SK-N-SH (cell line): ENCODE results near the gene SLC24A5. TPM values are rescaled to one million over a fixed set of nuclear protein-coding genes. Genes with fewer than 3 reads are reported as not detected.
A peak's percentile ranks its signal among the peaks of the same experiment; 100 is the strongest.

Experiments used
- CTCF ChIA-PET: fragments of 300-600, 350-600 bp; formaldehyde crosslinking; extraction: SDS; loops from one replicate; lab custom pipeline; 2021; lab: Yijun Ruan, JAX
- POLR2A ChIA-PET: fragments of 350-600 bp; sonication (Branson Sonifier 250); formaldehyde crosslinking; extraction: SDS; loops from one replicate; lab custom pipeline; 2020; ENCODE audit warnings: antibody characterized with exemption, inconsistent platforms; lab: Yijun Ruan, JAX
- DNase-seq: peaks from one replicate; pipeline ENCODE4 v3.0.0; 2012
- H2AFZ ChIP-seq: fragments of 200-600 bp; sonication (generic); 2 replicates; pipeline ENCODE4 v1.8.1; 2016; ENCODE audit warnings: antibody characterized with exemption, mild to moderate bottlenecking, low read depth
- H3F3A ChIP-seq: fragments of 200-600 bp; sonication (generic); replicated peaks from 2 replicates; pipeline ENCODE3; 2016; ENCODE audit warnings: antibody characterized with exemption, mild to moderate bottlenecking; ENCODE audit not compliant: insufficient read depth
- H3K27ac ChIP-seq, 2 experiments: fragments of 200-500 bp in 1 of 2; fragments of 200-600 bp in 1 of 2; sonication (Bioruptor generic) in 1 of 2; sonication (generic), shearing (Covaris generic) in 1 of 2; 2 replicates each; pipeline versions ENCODE4 v1.5.1 to v1.6.1; 2014 to 2016; ENCODE audit warnings: low read depth in 2 of 2, inconsistent platforms in 1 of 2, low read length in 1 of 2, mild to moderate bottlenecking in 1 of 2, mixed read lengths in 1 of 2
- H3K27me3 ChIP-seq: fragments of 200-600 bp; sonication (generic), shearing (Covaris generic); 2 replicates; pipeline ENCODE4 v1.6.1; 2016; ENCODE audit warnings: mixed run types; ENCODE audit not compliant: insufficient read depth
- H3K36me3 ChIP-seq, 2 experiments: fragments of 200-500 bp in 1 of 2; fragments of 200-600 bp in 1 of 2; sonication (Bioruptor generic) in 1 of 2; sonication (generic) in 1 of 2; replicated peaks in 1 of 2; 2 replicates each; pipeline versions ENCODE3 to v1.5.1; 2014 to 2016; ENCODE audit warnings: low read length in 1 of 2, mild to moderate bottlenecking in 1 of 2; ENCODE audit not compliant: insufficient read depth in 2 of 2, control insufficient read depth in 1 of 2
- H3K4me1 ChIP-seq, 2 experiments: fragments of 200-500 bp in 1 of 2; fragments of 200-600 bp in 1 of 2; sonication (Bioruptor generic) in 1 of 2; sonication (generic), shearing (Covaris generic) in 1 of 2; 2 replicates each; pipeline versions ENCODE4 v1.5.1 to v1.6.1; 2014 to 2016; ENCODE audit warnings: low read depth in 1 of 2, low read length in 1 of 2, mixed run types in 1 of 2; ENCODE audit not compliant: insufficient read depth in 2 of 2, control insufficient read depth in 1 of 2
- H3K4me2 ChIP-seq: fragments of 200-600 bp; sonication (generic), shearing (Covaris generic); 2 replicates; pipeline ENCODE4 v1.6.1; 2017; ENCODE audit warnings: mixed run types
- H3K4me3 ChIP-seq, 2 experiments: fragments of 200-500 bp in 1 of 2; fragments of 200-600 bp in 1 of 2; sonication (Bioruptor generic) in 1 of 2; sonication (generic), shearing (Covaris generic) in 1 of 2; 2 replicates each; pipeline versions ENCODE4 v1.5.1 to v1.8.1; 2014 to 2016; ENCODE audit warnings: low read depth in 2 of 2, inconsistent platforms in 1 of 2, low read length in 1 of 2, mild to moderate bottlenecking in 1 of 2, mixed read lengths in 1 of 2, moderate library complexity in 1 of 2
- H3K79me2 ChIP-seq: fragments of 200-600 bp; sonication (generic); 2 replicates; pipeline ENCODE4 v1.8.1; 2017; ENCODE audit warnings: mild to moderate bottlenecking; ENCODE audit not compliant: insufficient read depth
- H3K9ac ChIP-seq: fragments of 200-600 bp; sonication (generic); 2 replicates; pipeline ENCODE4 v1.6.1; 2017; ENCODE audit warnings: mixed run types
- H3K9me2 ChIP-seq: fragments of 200-600 bp; sonication (generic); 2 replicates; pipeline ENCODE4 v1.6.1; 2017; ENCODE audit warnings: mixed run types
- H3K9me3 ChIP-seq: fragments of 200-600 bp; sonication (generic); 2 replicates; pipeline ENCODE4 v1.6.1; 2017; ENCODE audit warnings: mixed run types, mild to moderate bottlenecking, moderate library complexity
- H4K20me1 ChIP-seq: fragments of 200-600 bp; sonication (generic); 2 replicates; pipeline ENCODE4 v1.6.1; 2017; ENCODE audit warnings: mild to moderate bottlenecking, mixed run types; ENCODE audit not compliant: insufficient read depth
- EP300 ChIP-seq, 2 experiments: IDR thresholded peaks; 2 replicates each; pipeline versions ENCODE4 v1.4.0 to v1.6.1; 2012; ENCODE audit warnings: borderline replicate concordance in 1 of 2, low read depth in 1 of 2, low read length in 1 of 2
- EZH2phosphoT487 ChIP-seq: fragments of 200-600 bp; sonication (generic); IDR thresholded peaks from 2 replicates; pipeline ENCODE4 v1.6.1; 2017; ENCODE audit warnings: low read depth, mixed run types, mild to moderate bottlenecking, antibody characterized with exemption, moderate library complexity, borderline replicate concordance
- FOSL2 ChIP-seq: IDR thresholded peaks from 2 replicates; pipeline ENCODE4 v1.4.0; 2012; ENCODE audit warnings: low read depth, mild to moderate bottlenecking, moderate library complexity, borderline replicate concordance
- FOXJ3 ChIP-seq: sonication (generic); formaldehyde crosslinking; IDR thresholded peaks from 2 replicates; pipeline ENCODE4 v1.5.1; 2020; ENCODE audit warnings: mild to moderate bottlenecking, missing genetic modification reagents
- JUND ChIP-seq: IDR thresholded peaks from 2 replicates; pipeline ENCODE4 v1.4.0; 2012
- RCOR1 ChIP-seq: fragments of 150-350 bp; IDR thresholded peaks from 2 replicates; pipeline ENCODE4 v1.6.1; 2017; ENCODE audit warnings: antibody characterized with exemption, low read length
- RFX5 ChIP-seq: IDR thresholded peaks from 2 replicates; pipeline ENCODE4 v1.6.1; 2012; ENCODE audit warnings: mild to moderate bottlenecking, improper control_type of control experiment, low read length
- RXRA ChIP-seq: IDR thresholded peaks from 2 replicates; pipeline ENCODE4 v1.4.0; 2012; ENCODE audit warnings: low read depth, mild to moderate bottlenecking, borderline replicate concordance
- SIN3A ChIP-seq: IDR thresholded peaks from 2 replicates; pipeline ENCODE4 v1.6.1; 2012; ENCODE audit warnings: low read depth, mild to moderate bottlenecking, low read length, moderate library complexity, borderline replicate concordance
- SMC3 ChIP-seq: IDR thresholded peaks from 2 replicates; pipeline ENCODE4 v1.6.1; 2012; ENCODE audit warnings: low read depth, low read length, improper control_type of control experiment
- TCF12 ChIP-seq: IDR thresholded peaks from 2 replicates; pipeline ENCODE4 v1.4.0; 2012
- TEAD4 ChIP-seq: IDR thresholded peaks from 2 replicates; pipeline ENCODE4 v1.4.0; 2012; ENCODE audit warnings: mild to moderate bottlenecking, borderline replicate concordance; ENCODE audit not compliant: insufficient read depth
- ZBTB33 ChIP-seq: IDR thresholded peaks from 2 replicates; pipeline ENCODE4 v1.4.0; 2012; ENCODE audit warnings: low read depth, borderline replicate concordance
- whole genome bisulfite sequencing: methylation state at CpG from one replicate; pipeline ENCODE4 v1.1.6; 2017; ENCODE audit warnings: low lambda C conversion rate; 5-methylcytosine and 5-hydroxymethylcytosine counted together
- polyA plus RNA-seq, 3 experiments: library from polyadenylated mRNA; depleted of rRNA; stranded (reverse); fragments of >200 nt; gene quantifications; 2 replicates each; pipeline ENCODE4 v1.2.3, GENCODE V29; 2012
- TF ChIP-seq, protein P1 (sequence below): IDR thresholded peaks from 2 replicates; pipeline ENCODE4; 2012

The SLC24A5 gene
- polyA plus RNA-seq, 1 of the 3 experiments (the other 2 are of a cell fraction): not detected

DNA sequence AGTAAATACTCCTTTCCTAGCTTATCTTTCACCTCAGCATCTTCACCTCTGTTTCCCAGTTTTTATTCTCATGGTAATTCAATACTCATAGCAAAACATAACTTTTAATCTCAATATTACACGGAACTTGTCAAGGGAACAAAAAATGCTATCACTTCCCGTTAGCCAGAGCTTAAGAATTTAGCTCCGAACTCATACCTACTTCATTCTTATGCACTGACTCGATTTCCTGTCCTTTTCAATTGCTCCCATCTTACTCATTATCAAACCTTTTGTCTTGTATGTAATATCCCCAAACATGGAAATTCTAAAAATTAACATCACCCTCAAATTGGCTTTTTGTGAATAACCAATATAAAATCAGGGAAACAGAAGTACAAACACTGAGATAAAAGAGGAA is 29.1 kb downstream of the SLC24A5 start:
- Histone ChIP-seq H4K20me1 (no peaks in the 10 kb centered on the region), H3K9ac (peak overlapping the region; percentile 15; the same call in 1 of the 2 replicates), H3K27ac (peak overlapping the region; percentile 68 to 71; a peak in 3 of 4 replicates), H3K4me1 (peaks cover 0 to 5% of the 10 kb centered on the region in 2 experiments; a peak in 2 of 4 replicates), H3K9me3 (no peaks in the 10 kb centered on the region), H3K9me2 (no peaks in the 10 kb centered on the region), H3K4me2 (0 out of 2 replicates have a peak overlapping the region, but pooled peaks have one; percentile 2), H3K4me3 (no peak overlapping the region), H3K36me3 (peaks cover 55 to 77% of the 10 kb centered on the region in 2 experiments), H3K27me3 (no peaks in the 10 kb centered on the region), H2AFZ (peak overlapping the region; percentile 29; the same call in 1 of the 2 replicates), H3F3A (peaks cover 17% of the 10 kb centered on the region), H3K79me2 (no peaks in the 10 kb centered on the region)
- POLR2A ChIA-PET: no interaction called here
- CTCF ChIA-PET: no interaction called here
- no peak for DNase-seq
- TF ChIP-seq JUND (peak; percentile 65), TEAD4 (0 out of 2 replicates have a peak, but pooled peaks have one; percentile 56), ZBTB33 (no peak), EP300 (IDR thresholded peaks at IDR 0.05; ENCODE audit: borderline replicate concordance in 1 of 2, low read depth in 1 of 2, low read length in 1 of 2) (peak in 1 of 2 experiments; percentile 41; a peak in 1 of 4 replicates), TCF12 (peak; percentile 48; the same call in 1 of the 2 replicates), RFX5 (no peak), FOSL2 (peak; percentile 76)
- TF ChIP-seq, protein P1, sequence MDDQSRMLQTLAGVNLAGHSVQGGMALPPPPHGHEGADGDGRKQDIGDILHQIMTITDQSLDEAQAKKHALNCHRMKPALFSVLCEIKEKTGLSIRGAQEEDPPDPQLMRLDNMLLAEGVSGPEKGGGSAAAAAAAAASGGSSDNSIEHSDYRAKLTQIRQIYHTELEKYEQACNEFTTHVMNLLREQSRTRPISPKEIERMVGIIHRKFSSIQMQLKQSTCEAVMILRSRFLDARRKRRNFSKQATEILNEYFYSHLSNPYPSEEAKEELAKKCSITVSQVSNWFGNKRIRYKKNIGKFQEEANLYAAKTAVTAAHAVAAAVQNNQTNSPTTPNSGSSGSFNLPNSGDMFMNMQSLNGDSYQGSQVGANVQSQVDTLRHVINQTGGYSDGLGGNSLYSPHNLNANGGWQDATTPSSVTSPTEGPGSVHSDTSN: peak; percentile 51; the same call in 1 of the 2 replicates
- WGBS: 26% methylated on average over 4 of the region's 4 CpGs

GRCh38 chr15:48153526-48153925 is 32.7 kb downstream of the SLC24A5 start:
- CTCF ChIA-PET: no interaction called here
- POLR2A ChIA-PET: no interaction called here
- WGBS: 93% methylated on average over 2 of the region's 2 CpGs

More at GRCh38 chr15:48153526-48153925, 32.7 kb downstream of the SLC24A5 start:
- H3K4me1 ChIP-seq: no peaks in the 10 kb centered on the region; a peak in 1 of 4 replicates
- TF ChIP-seq ZBTB33 (no peak), RCOR1 (no peak), RXRA (no peak), TCF12 (no peak), FOXJ3 (no peak), EZH2phosphoT487 (no peak), SIN3A (no peak), SMC3 (no peak)
- TF ChIP-seq, all 33 proteins: peak for 0
- H3K9me2 ChIP-seq: no peaks in the 10 kb centered on the region
- H3K36me3 ChIP-seq: peaks cover 57 to 79% of the 10 kb centered on the region in 2 experiments
- no peak for DNase-seq
- H3K27ac ChIP-seq: no peak overlapping the region
- no peak overlapping the region for H3K9ac ChIP-seq
- no peaks in the 10 kb centered on the region for H3K79me2 ChIP-seq
- H3F3A ChIP-seq: peaks cover 16% of the 10 kb centered on the region
- H3K9me3 ChIP-seq: no peaks in the 10 kb centered on the region
- H3K4me2 ChIP-seq: no peak overlapping the region
- no peaks in the 10 kb centered on the region for H4K20me1 ChIP-seq
- no peak overlapping the region for H3K4me3 ChIP-seq
- no peak overlapping the region for H2AFZ ChIP-seq
- H3K27me3 ChIP-seq: no peaks in the 10 kb centered on the region
